Activated naive CD8-positive, alpha-beta T cell (primary cell): ENCODE measurements around the gene CRYZL1.

Experiments used
- H3K27ac Mint-ChIP-seq: one replicate; pipeline ENCODE4 v1.8.0; 2021; ENCODE audit warnings: mixed read lengths
- H3K27me3 Mint-ChIP-seq: one replicate; pipeline ENCODE4 v1.8.0; 2021; ENCODE audit warnings: mixed read lengths
- H3K36me3 Mint-ChIP-seq: one replicate; pipeline ENCODE4 v1.8.0; 2021; ENCODE audit warnings: mixed read lengths
- H3K4me1 Mint-ChIP-seq: one replicate; pipeline ENCODE4 v1.8.0; 2021; ENCODE audit warnings: low read depth, mixed read lengths
- H3K4me3 Mint-ChIP-seq: one replicate; pipeline ENCODE4 v1.8.0; 2021; ENCODE audit warnings: mild to moderate bottlenecking, mixed read lengths
- H3K9me3 Mint-ChIP-seq: one replicate; pipeline ENCODE4 v1.8.0; 2021; ENCODE audit warnings: low read depth, mixed read lengths

The CRYZL1 gene

DNA sequence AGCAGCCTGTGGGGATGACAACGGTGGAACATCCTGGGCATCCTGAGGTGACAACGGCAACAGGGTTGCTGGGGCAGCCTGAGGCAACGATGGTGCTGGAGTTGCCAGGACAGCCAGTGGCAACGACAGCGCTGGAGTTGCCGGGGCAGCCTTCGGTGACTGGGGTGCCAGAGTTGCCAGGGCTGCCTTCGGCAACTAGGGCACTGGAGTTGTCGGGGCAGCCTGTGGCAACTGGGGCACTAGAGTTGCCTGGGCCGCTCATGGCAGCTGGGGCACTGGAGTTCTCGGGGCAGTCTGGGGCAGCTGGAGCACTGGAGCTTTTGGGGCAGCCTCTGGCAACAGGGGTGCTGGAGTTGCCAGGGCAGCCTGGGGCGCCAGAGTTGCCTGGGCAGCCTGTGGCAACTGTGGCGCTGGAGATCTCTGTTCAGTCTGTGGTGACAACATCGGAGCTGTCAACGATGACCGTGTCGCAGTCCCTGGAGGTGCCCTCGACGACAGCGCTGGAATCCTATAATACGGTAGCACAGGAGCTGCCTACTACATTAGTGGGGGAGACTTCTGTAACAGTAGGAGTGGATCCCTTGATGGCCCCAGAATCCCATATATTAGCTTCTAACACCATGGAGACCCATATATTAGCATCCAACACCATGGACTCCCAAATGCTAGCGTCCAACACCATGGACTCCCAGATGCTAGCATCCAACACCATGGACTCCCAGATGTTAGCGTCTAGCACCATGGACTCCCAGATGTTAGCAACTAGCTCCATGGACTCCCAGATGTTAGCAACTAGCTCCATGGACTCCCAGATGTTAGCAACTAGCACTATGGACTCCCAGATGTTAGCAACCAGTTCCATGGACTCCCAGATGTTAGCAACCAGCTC, 90.5 kb downstream of the CRYZL1 start:
- no peak overlapping the region for H3K4me3 Mint-ChIP-seq
- H3K4me1 Mint-ChIP-seq: peaks cover 52% of the 10 kb centered on the region
- H3K27ac Mint-ChIP-seq: no peak overlapping the region
- H3K9me3 Mint-ChIP-seq: no peaks in the 10 kb centered on the region
- no peaks in the 10 kb centered on the region for H3K27me3 Mint-ChIP-seq
- H3K36me3 Mint-ChIP-seq: peaks cover 9% of the 10 kb centered on the region

DNA sequence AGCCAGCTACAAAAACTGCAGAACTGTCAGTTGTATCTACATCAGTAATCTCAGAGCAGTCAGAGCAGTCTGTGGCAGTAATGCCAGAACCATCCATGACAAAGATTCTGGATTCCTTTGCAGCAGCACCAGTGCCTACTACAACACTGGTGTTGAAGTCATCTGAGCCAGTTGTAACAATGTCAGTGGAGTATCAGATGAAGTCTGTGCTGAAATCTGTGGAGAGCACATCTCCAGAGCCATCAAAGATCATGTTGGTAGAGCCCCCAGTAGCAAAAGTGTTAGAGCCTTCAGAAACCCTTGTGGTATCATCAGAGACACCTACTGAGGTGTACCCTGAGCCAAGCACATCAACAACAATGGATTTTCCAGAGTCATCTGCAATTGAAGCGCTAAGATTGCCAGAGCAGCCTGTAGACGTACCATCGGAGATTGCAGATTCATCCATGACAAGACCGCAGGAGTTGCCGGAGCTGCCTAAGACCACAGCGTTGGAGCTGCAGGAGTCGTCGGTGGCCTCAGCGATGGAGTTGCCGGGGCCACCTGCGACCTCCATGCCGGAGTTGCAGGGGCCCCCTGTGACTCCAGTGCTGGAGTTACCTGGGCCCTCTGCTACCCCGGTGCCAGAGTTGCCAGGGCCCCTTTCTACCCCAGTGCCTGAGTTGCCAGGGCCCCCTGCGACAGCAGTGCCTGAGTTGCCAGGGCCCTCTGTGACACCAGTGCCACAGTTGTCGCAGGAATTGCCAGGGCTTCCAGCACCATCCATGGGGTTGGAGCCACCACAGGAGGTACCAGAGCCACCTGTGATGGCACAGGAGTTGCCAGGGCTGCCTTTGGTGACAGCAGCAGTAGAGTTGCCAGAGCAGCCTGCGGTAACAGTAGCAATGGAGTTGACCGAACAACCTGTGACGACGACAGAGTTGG, 91.4 kb downstream of the CRYZL1 start:
- no peaks in the 10 kb centered on the region for H3K27me3 Mint-ChIP-seq
- H3K9me3 Mint-ChIP-seq: no peaks in the 10 kb centered on the region
- H3K36me3 Mint-ChIP-seq: peaks cover 9% of the 10 kb centered on the region
- H3K27ac Mint-ChIP-seq: peak overlapping the region; percentile 30
- H3K4me3 Mint-ChIP-seq: no peak overlapping the region
- peaks cover 51% of the 10 kb centered on the region for H3K4me1 Mint-ChIP-seq

DNA sequence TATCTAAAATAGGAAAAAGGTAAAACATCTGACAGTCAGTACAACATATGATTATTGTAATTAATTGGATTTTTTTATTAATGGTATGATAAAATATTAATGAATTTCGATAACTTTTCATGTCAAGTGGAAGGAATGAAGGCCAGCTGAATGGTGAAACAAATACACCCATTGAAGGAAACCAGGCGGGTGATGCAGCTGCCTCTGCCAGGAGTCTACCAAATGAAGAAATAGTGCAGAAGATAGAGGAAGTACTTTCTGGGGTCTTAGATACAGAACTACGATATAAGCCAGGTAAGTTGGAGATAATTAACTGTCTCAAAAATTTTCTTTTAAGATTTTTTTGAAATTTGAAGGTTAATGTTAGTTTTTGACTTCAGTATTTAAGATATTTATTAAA, 95.5 kb downstream of the CRYZL1 start:
- Mint-ChIP-seq H3K27me3 (no peaks in the 10 kb centered on the region), H3K36me3 (no peaks in the 10 kb centered on the region), H3K27ac (peak overlapping the region; percentile 73), H3K4me1 (peaks cover 40% of the 10 kb centered on the region), H3K4me3 (peak overlapping the region; percentile 99), H3K9me3 (no peaks in the 10 kb centered on the region)

DNA sequence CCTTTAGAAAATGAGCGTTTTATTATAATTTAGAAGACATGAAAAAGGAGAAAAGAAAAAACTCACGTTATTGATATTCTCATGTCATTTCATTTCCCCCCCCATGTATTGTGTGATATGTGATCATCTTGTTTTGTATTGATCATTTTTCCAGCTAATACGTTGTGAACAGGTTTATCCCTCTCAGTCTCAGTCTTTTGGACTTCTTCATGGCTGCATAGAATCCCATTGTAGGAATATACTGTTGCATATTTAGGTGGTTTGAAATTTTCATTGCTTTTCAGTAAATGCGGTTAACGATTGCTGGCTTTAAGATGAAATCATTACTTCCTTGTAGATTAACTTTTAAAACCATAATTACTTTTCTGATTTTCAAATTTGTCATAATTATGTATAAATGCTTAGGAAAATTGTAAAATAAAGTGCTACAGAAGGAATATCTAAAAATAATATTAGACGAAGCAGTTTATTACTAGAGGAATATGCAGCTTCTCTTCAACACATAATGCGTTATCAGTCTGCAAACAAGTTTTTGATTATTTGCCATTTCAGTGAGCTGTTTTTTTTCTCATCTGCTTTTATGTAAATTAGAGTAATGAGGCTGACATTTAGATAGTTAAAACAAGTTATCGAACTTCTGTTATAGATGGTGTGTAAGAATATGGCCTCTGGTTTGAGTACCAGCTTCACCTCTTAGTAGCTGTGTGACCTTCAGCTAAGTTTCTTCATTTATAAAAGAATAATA, 96.9 kb downstream of the CRYZL1 start:
- no peaks in the 10 kb centered on the region for H3K27me3 Mint-ChIP-seq
- H3K27ac Mint-ChIP-seq: peak overlapping the region; percentile 100
- H3K9me3 Mint-ChIP-seq: no peaks in the 10 kb centered on the region
- peaks cover 48% of the 10 kb centered on the region for H3K4me1 Mint-ChIP-seq
- peak overlapping the region; percentile 99 for H3K4me3 Mint-ChIP-seq
- H3K36me3 Mint-ChIP-seq: peaks cover 7% of the 10 kb centered on the region

DNA sequence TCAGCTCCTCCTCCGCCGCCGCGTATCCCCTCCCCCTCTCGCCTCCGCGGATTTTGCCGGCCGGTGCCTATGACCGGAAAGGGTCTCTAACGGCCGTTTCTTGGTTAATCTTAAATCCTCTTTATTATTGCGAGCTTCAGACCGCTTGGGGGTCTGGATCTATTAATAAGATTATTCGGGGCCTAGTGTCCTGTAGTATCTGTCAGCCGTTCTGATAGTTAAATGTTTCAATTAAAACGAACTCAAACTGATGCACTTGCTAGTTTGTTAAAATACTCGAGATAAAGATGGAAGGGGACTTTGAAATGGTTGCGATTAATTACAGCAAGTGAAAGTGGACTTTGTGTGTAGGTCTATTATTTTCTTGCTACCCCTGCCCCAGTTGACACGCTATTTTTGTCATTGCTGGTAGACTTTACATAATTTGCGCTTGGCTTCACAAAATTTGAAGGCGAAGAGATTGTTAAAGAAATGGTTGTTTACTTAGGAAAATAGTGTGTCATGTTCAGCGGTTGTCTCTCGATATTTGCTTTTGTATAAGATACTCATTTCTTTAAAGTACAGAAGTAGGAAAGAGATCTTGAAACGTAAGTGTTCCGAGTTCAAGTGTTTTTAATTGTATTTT, 97.9 kb downstream of the CRYZL1 start:
- Mint-ChIP-seq H3K27me3 (no peaks in the 10 kb centered on the region), H3K4me1 (peaks cover 45% of the 10 kb centered on the region), H3K4me3 (peak overlapping the region; percentile 99), H3K9me3 (no peaks in the 10 kb centered on the region), H3K36me3 (peaks cover 7% of the 10 kb centered on the region), H3K27ac (peak overlapping the region; percentile 100)

DNA sequence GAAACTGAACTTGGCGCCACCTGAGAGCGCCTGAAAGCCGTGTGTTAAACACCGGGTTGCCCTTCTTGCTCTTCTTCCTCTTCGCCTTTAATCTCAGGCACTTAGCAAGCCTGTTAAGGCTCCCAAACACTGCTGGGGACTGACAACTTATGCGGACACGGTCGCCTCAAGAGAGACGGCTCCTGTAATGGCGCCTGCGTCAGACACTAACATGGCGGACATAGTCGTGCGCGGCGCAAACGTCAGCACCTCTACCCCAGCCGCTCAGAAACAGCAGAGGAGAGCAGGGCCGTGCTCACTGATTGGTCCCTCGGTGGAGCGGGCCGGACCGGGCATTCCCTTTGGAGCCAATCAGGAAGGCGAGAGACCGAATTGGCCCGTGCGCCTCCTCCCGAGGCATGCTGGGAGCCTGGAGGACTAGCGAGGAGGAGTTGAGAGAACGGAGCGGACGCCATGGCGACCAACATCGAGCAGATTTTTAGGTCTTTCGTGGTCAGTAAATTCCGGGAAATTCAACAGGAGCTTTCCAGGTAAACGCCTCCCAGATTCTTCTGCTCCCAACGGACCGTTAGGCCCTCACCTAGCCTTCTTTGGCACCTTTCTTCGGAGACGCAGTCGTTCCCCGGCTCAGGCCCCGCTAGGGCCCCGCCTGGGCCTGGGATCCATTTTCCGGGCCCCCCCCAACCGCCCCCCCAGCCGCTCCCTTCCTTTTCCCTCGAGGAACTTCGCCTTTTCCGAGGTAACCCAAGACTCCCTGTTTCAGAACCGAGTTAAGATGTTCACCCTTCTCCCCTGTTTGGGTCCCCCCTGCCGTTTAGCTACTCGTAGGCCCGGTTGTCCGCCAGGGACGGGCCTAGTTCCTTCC, 98.7 kb downstream of the CRYZL1 start, which contains the start of gene SON:
Gene SON, plus strand, starts transcription at position 399 of the 865 bp plus-strand sequence. Its CDS starts 55 bp downstream, at position 454.
- H3K27me3 Mint-ChIP-seq: no peaks in the 10 kb centered on the region
- H3K4me3 Mint-ChIP-seq: peak within 1 kb of the TSS; percentile 99
- peaks cover 7% of the 10 kb centered on the region for H3K36me3 Mint-ChIP-seq
- H3K27ac Mint-ChIP-seq: peak within 1 kb of the TSS; percentile 100
- peaks cover 39% of the 10 kb centered on the region for H3K4me1 Mint-ChIP-seq
- H3K9me3 Mint-ChIP-seq: no peaks in the 10 kb centered on the region

DNA sequence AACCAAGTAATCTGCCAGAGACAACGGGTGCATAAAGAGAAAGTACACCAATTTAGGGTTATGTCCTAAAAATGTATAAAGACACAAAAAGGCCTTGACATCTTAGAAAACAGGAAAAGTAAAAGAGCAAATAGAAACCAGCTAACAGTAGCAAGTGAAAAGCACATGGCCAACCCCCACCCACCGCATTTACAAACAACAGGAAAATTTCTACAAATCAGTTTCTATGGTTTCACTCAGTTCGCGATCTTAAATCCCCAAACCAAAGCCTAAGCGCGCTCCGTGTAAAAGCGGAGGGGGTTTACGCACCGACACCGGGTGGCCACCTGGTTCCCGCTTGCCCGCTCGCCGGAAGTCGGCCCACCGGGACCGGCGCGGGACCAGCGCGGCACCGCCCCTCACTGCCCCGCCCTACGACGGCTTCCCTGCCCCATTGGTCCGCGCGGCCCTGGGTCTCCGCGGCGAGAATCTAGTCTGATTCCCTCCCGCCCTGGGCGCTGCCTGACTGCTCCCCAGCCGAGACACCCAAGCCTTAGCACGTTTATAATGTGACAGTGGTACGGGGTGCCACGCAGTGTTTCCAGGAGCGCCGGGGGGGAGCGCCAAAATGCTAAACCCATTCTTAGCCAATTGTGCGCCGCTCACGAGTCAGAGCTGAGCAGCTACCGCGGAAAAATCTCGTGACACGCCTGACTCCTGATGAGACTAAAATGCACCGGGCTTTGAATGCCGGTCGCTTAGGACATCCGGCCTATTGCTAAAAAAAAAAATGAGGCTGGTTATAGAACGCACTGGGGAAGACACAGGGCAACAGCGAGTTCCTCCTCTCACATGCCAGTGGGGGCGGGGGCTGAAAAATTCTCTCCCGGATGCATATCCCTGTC, 99.5 kb downstream of the CRYZL1 start, which contains the start of gene GART:
Gene GART, minus strand, starts transcription at position 362 of the 884 bp plus-strand sequence. CDS start 2,802 bp downstream, outside the sequence.
- H3K27ac Mint-ChIP-seq: peak within 1 kb of the TSS; percentile 100
- peaks cover 43% of the 10 kb centered on the region for H3K4me1 Mint-ChIP-seq
- H3K27me3 Mint-ChIP-seq: no peaks in the 10 kb centered on the region
- H3K36me3 Mint-ChIP-seq: peaks cover 14% of the 10 kb centered on the region
- no peaks in the 10 kb centered on the region for H3K9me3 Mint-ChIP-seq
- H3K4me3 Mint-ChIP-seq: peak within 1 kb of the TSS; percentile 99

DNA sequence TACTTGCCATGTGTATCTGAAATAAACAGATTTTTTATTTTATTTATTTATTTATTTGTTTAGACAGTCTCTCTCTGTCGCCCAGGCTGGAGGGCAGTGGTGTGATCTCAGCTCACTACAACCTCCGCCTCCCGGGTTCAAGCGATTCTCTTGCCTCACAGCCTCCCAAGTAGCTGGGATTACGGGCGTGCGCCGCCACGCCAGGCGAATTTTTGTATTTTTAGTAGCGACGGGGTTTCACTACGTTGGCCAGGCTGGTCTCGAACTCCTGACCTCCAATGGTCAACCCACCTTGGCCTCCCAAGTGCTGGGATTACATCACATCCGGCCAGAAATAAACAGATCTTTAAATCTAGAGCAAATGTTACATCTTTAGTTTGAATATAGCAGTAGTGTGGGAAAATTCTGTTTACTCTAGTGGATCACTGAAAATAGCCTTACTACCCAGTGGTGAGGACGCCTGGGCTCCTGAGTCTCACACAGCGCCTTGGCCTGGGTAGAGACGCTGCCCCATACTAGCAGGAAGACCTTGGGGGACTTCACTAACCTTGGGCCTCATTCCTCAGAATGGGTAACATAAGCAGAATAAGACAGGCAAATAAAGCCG, 100.3 kb downstream of the CRYZL1 start:
- peak overlapping the region; percentile 99 for H3K4me3 Mint-ChIP-seq
- H3K36me3 Mint-ChIP-seq: peaks cover 16% of the 10 kb centered on the region
- H3K27me3 Mint-ChIP-seq: no peaks in the 10 kb centered on the region
- H3K4me1 Mint-ChIP-seq: peaks cover 41% of the 10 kb centered on the region
- peak overlapping the region; percentile 100 for H3K27ac Mint-ChIP-seq
- no peaks in the 10 kb centered on the region for H3K9me3 Mint-ChIP-seq

DNA sequence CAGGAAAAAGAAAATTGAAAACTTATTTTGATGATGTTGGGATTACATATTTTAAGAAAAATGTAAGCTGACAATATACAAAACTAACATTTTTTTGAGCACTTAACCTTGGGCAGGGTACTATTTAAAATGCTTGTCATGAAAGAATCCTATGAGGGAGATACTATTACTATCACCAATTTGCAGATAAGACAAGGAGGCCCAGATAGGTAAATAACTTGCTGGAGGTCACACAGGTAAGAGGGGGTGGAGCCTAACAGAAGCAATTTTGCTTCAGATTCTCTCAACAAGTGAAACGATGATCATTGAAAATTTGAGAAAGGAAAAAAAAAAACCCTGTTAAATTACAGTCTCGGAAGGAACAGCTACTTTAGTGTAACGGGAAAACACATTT, 100.8 kb downstream of the CRYZL1 start:
- peaks cover 36% of the 10 kb centered on the region for H3K4me1 Mint-ChIP-seq
- no peaks in the 10 kb centered on the region for H3K9me3 Mint-ChIP-seq
- H3K27ac Mint-ChIP-seq: peak overlapping the region; percentile 96
- peak overlapping the region; percentile 99 for H3K4me3 Mint-ChIP-seq
- H3K27me3 Mint-ChIP-seq: no peaks in the 10 kb centered on the region
- peaks cover 16% of the 10 kb centered on the region for H3K36me3 Mint-ChIP-seq

DNA sequence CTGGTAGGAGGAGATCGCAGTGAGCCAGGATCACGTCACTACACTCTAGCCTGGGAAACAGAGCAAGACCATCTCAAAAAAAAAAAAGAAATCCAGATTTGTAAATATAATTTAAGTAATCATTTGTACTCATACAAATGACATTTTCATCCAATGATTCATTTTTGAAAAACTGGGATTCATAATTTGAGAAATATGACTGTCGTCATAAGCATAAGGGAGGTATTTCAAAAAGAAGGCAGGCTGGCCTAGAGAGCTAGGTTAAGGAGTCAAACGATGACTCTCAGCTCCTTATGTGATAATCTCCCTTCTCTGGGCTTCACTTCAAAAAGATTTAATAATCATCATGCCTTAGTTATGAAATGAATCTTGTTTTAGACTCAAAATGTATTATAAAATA, 101.9 kb downstream of the CRYZL1 start:
- H3K36me3 Mint-ChIP-seq: peaks cover 16% of the 10 kb centered on the region

More for the DNA sequence above, 101.9 kb downstream of the CRYZL1 start:
- Mint-ChIP-seq H3K9me3 (no peaks in the 10 kb centered on the region), H3K4me1 (peaks cover 27% of the 10 kb centered on the region), H3K27ac (no peak overlapping the region), H3K27me3 (no peaks in the 10 kb centered on the region), H3K4me3 (peak overlapping the region; percentile 41)
